GM10266 (cell line): Measurements from ENCODE around the gene NTN5.
"Not testable (repeated sequence)": the region's sequence is repeated elsewhere in the genome, so short reads cannot be mapped to it uniquely, and the experiment has no call there.

Experiments
- DNase-seq: peaks from one replicate; pipeline ENCODE4 v3.0.0; 2012; ENCODE audit errors: extremely low spot score
- TF ChIP-seq, protein P1 (sequence below): IDR thresholded peaks from 2 replicates; pipeline ENCODE4 v1.5.1; 2012; ENCODE audit warnings: mild to moderate bottlenecking, low read depth; ENCODE audit not compliant: control insufficient read depth, insufficient read depth; ENCODE audit errors: missing control alignments

The NTN5 gene

DNA sequence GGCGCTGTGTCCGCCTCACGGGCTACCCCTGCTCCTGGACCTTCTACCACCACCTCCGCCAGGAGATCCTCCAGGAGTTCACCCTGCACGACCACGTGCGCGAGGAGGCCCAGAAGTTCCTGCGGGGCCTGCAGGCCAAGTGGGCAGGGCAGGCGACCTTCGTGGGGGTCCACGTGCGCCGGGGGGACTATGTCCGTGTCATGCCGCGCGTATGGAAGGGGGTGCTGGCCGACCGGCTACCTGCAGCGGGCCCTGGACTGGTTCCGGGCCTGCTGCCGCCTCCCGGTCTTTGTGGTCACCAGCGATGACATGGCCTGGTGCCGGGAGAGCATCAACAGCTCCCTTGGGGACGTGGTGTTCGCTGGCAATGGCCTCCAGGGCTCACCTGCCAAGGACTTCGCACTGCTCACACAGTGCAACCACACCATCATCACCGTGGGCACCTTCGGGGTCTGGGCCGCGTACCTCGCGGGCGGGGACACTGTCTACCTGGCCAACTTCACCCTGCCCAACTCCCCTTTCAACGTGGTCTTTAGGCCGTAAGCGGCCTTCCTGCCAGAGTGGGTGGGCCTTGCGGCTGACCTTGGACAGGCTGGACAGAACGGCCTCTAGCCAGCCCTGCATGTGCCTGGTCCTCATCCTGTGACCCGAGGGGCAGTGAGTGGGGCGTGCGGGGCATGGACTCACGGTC lies 7.8 kb upstream of the NTN5 start:
- no peak for DNase-seq
- TF ChIP-seq, protein P1, sequence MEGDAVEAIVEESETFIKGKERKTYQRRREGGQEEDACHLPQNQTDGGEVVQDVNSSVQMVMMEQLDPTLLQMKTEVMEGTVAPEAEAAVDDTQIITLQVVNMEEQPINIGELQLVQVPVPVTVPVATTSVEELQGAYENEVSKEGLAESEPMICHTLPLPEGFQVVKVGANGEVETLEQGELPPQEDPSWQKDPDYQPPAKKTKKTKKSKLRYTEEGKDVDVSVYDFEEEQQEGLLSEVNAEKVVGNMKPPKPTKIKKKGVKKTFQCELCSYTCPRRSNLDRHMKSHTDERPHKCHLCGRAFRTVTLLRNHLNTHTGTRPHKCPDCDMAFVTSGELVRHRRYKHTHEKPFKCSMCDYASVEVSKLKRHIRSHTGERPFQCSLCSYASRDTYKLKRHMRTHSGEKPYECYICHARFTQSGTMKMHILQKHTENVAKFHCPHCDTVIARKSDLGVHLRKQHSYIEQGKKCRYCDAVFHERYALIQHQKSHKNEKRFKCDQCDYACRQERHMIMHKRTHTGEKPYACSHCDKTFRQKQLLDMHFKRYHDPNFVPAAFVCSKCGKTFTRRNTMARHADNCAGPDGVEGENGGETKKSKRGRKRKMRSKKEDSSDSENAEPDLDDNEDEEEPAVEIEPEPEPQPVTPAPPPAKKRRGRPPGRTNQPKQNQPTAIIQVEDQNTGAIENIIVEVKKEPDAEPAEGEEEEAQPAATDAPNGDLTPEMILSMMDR = no peak

DNA sequence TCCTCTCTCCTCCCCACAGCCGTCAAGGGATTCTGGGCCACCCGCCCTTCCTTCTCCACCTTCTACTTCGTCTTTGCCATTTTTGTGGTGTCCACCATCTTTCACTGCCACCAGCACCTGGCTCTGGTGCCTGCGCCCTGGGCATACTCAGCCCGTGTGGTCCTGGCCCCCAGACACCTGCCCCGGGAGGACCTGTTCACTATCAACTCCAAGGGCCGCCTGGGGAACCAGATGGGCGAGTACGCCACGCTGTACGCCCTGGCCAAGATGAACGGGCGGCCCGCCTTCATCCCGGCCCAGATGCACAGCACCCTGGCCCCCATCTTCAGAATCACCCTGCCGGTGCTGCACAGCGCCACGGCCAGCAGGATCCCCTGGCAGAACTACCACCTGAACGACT lies 7.2 kb upstream of the NTN5 start:
- DNase-seq = not testable (repeated sequence)

DNA sequence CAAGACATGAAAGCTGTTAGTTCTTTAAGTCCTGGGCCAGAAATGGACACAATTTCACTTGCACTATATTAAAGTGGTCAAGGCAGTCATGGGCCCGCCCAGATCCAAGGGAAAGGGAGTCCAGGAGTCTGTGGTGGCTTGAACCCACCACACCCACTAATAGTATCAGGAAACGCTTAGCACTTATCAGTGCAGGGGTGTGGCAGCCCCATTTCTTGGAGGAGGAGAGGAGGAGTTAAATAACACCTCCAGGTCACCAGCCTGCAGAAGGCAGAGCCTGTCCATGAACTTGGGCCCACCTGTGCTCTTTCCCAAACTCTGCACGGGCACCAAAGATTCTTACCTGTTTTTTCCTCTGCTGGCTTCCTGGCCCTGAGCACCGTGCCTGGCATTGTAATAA lies 5.4 kb upstream of the NTN5 start:
- no peak for DNase-seq
- TF ChIP-seq, protein P1 = no peak

DNA sequence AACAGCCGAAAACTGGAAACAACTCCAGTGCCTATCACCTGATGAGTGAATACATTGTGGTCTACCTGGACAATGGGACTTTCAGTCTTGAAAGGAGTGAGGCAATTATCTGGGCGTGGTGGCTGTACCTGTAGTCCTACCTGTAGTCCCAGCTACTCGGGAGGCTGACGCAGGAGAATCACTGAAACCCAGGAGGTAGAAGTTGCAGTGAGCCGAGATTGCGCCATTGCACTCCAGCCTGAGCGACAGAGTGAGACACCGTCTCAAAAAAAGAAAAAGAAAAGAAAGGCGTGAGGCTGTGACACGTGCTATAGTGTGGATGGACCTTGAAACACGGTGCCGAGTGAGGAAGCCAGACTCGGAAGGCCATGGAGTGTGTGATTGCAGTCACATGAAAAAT lies 4.1 kb upstream of the NTN5 start:
- DNase-seq = no peak
- TF ChIP-seq, protein P1 = no peak

DNA sequence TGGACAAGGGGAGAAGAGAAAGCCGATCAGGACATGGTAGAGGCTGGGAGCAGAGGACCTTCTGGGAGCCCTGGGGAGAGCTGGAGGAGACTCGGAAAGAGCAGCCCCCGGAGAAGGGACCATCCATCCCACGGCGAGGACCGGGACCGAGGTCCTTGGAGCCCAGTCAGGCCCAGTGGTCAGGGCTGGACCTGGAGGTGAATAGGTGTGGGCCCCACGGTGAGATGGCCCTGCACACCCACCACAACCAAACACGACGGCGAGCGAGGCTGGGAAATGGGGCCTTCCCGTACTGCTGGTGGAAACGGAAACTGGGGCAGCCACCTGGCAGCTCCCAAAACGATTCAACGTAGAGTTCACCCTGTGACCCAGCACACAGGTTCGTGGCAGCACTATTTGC lies 3.7 kb upstream of the NTN5 start:
- TF ChIP-seq, protein P1 = no peak
- no peak for DNase-seq

DNA sequence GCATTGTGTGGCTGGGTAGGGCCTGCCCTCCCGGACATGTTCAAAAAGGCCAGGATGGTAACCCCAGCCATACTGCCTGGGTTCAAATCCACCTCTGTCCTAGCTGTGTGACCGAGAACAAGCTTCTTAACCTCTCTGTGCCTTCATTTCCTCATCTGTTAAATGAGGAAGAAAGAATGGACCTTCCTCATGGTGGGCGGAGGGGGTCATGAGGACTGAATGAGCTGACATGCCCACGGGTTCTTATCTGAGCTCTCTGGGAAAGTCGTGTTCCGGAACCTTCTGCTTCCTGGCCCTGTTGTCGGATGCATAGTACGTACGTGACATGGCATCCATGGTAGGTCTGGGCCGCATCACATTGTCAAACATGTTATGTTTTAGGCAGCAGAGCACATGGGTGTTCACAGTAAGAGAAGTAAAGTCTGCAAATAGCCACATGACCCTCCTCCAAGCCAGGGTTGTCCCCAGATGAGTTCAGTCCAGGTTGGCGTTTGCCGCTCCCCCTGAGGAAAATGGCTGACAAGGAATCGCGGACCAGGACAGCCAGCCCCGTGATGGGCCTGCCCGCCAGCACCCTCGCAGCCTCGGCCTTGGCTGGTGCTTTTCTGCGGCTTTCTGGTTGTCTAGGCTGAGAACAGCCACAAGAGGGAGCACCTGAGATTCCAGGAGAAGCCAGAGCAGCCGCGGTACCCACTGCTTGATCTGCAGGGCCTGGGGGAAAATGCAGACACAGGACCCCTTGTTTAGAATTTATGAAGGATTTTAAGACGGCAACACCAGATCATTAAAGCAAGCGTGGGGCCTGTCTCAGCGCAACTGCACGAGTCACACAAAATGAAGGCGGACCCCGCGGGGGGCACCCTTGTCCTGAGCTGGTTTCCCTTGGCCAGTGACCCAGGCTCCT lies 2.4 kb upstream of the NTN5 start:
- peak; percentile 96 for DNase-seq
- TF ChIP-seq, protein P1 = peak; percentile 83

DNA sequence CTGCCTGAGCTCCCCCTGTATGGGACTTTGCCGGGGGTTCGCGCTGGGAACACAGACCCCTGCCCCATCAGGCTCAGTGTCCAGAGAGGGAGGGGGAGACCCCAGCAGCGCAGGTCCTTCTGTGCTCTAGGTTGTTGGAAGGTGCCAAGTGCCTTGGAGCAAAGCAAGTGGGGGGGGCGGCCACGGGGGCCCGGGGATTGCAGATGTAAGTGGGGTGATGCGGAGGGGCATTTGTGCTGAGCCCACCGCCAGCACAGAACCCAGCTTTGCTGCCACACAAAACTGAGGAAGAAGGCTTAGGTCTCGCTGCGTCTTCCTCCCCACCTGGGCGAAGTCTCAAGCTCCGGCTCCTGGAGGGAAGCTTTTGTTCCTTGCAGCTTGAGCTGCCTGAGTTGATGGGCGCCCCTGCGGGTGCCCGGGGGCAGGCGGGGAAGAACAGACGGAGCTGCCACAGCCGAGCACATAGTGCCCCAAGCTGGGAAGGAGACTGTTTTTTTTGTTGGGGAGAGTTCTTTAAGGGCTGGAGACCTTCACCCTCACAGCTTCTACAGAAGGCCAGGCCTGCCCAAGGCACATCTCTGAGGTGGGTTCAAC lies 1.5 kb upstream of the NTN5 start:
- no peak for DNase-seq
- TF ChIP-seq, protein P1 = no peak
